Activated CD4-positive, alpha-beta T cell treated with anti-CD3 and anti-CD28 coated beads, Interleukin-2, amount 10 ng/mL, durations not matched to agents 7 days and 5 days (primary cell): Measurements from ENCODE around the gene SLC25A10. TPM values are rescaled to one million over a fixed set of nuclear protein-coding genes. Genes with fewer than 3 reads are reported as not detected.
"Not testable (repeated sequence)": the region's sequence is repeated elsewhere in the genome, so short reads cannot be mapped to it uniquely, and the experiment has no call there.

Experiments
- CTCF ChIA-PET: fragments of 350-600 bp; sonication (Branson Sonifier 250); formaldehyde crosslinking; loops from one replicate; lab custom pipeline; 2021; ENCODE audit warnings: antibody characterized with exemption; lab: Charles Lee
- POLR2A ChIA-PET: fragments of 350-600 bp; sonication (Branson Sonifier 250); formaldehyde crosslinking; loops from one replicate; lab custom pipeline; 2021; ENCODE audit warnings: antibody characterized with exemption; lab: Charles Lee
- DNase-seq: peaks from one replicate; pipeline ENCODE4 v3.0.0-alpha.2; 2020
- H3K27ac Mint-ChIP-seq: one replicate; pipeline ENCODE4 v1.8.0; 2021; ENCODE audit warnings: mild to moderate bottlenecking, moderate library complexity, mixed read lengths
- H3K27me3 Mint-ChIP-seq: one replicate; pipeline ENCODE4 v1.8.0; 2021; ENCODE audit warnings: mixed read lengths
- H3K36me3 Mint-ChIP-seq: one replicate; pipeline ENCODE4 v1.8.0; 2021; ENCODE audit warnings: low read depth, mixed read lengths
- H3K4me1 Mint-ChIP-seq: one replicate; pipeline ENCODE4 v1.8.0; 2021; ENCODE audit warnings: mixed read lengths
- H3K4me3 Mint-ChIP-seq: one replicate; pipeline ENCODE4 v1.8.0; 2021; ENCODE audit warnings: mild to moderate bottlenecking, moderate library complexity, mixed read lengths
- H3K9me3 Mint-ChIP-seq: one replicate; pipeline ENCODE4 v1.8.0; 2021; ENCODE audit warnings: mixed read lengths
- microRNA-seq: library from miRNA; unstranded; fragments of <30 nt; microRNA quantifications from one replicate; pipeline ENCODE4 v1.2.0, GENCODE V29; 2021; ENCODE audit warnings: borderline microRNAs expressed, borderline replicate concordance
- total RNA-seq, 2 experiments: library from RNA; stranded (reverse); gene quantifications; one replicate each; pipeline ENCODE4 v1.2.3, GENCODE V29; 2021

The SLC25A10 gene
- total RNA-seq, 2 experiments from 2014 or later, result 29.2 to 32.4 TPM

DNA sequence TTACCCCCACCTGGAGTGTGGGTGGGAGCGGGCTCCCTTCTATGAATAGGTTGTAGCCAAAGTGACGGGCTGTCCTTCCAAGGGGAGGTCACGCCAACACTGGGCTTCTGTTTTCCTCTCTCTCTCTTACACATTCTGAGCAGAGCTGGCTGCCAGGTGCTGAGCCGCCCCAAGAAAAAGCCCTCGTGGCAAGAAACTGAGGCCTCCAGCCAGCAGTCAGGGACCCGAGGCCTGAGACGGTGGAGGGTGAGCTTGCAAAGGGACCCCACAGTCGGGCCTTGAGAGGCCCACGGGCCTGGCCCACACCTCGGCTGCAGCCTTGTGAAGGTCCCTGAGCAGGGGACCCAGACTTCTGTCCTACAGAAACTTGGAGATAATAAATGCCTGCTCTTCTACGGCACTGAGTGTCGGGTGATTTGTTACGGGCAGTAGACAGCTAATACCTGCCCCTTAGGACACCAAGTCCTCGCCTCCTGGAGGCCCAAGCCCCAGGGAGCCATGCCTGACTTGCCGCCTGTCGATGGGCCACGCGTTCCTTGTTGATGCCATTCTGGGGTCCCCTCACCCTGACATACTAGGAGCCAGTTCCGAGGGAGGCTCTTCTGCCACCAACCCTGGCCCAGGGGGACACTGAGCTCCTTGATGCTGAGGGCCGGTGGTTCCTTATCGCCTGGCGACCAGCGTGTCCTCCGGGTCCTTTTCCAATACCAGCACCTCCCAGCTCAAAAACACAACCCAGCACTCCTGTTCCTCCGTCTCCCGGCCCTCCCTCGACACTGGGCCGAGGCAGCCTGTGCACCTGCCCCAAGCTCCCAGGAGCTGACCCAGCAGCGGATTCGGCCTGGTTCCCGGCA lies 26.1 kb downstream of the SLC25A10 start:
- ChIA-PET CTCF (no interaction called here), POLR2A (interaction anchor here (0.6 kb wide), 1 partner anchor 88 kb away, joined by 3 read pairs; no protein-coding TSS in a partner anchor)
- no peak overlapping the region for H3K4me3 Mint-ChIP-seq
- H3K27ac Mint-ChIP-seq, result no peak overlapping the region
- no peaks in the 10 kb centered on the region for H3K36me3 Mint-ChIP-seq
- peaks cover 12% of the 10 kb centered on the region for H3K4me1 Mint-ChIP-seq
- peaks cover 16% of the 10 kb centered on the region for H3K27me3 Mint-ChIP-seq
- no peak for DNase-seq
- H3K9me3 Mint-ChIP-seq, result no peaks in the 10 kb centered on the region

DNA sequence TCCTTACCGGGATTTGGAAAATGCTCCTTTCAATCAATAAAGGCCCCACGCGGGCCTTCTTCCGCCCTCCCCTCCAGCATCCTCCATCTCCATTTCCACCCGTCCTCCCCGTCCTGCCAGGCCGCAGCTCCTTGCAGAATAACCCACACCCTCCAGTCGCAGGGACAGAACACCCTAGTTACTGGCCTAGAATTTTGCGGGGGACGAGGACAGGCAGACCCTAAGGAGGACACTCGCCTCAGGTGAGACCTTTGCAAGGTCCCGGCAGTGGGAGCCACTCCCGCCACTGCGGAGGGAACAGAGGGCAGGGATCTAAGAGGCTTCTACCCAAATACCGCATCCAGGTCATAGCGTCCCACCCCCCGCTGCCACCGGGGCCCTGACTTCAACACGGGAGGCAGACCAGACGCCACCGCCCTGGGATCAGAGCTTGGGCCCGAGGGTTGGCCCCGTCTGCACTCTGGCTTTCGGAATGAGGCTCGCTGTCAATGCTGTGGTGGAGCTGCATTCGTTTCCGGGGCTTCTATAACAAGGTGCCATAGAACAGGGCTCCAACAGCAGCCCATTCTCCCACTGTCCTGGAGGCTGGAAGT lies 26.8 kb downstream of the SLC25A10 start:
- CTCF ChIA-PET, result no interaction called here
- Mint-ChIP-seq H3K4me3 (no peak overlapping the region), H3K9me3 (no peaks in the 10 kb centered on the region), H3K27me3 (peaks cover 12% of the 10 kb centered on the region), H3K36me3 (no peaks in the 10 kb centered on the region), H3K4me1 (peaks cover 9% of the 10 kb centered on the region), H3K27ac (no peak overlapping the region)
- POLR2A ChIA-PET, result no interaction called here
- DNase-seq, result no peak

DNA sequence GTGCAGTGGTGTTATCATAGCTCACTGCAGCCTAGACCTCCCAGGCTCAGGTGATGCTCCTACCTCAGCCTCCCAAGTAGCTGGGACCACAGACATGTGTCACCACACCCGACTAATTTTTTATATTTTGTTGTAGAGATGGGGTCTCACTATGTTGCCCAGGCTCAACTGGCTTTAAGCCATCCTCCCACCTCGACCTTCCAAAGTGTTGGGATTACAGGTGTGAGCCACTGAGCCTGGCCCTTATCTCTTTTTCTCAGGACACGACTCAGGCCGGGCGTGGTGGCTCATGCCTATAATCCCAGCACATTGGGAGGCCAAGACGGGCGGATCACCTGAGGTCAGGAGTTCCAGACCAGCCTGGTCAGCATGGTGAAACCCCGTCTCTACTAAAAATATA lies 27.5 kb downstream of the SLC25A10 start:
- POLR2A ChIA-PET, H3K27ac Mint-ChIP-seq, H3K4me1 Mint-ChIP-seq: not testable (repeated sequence)

DNA sequence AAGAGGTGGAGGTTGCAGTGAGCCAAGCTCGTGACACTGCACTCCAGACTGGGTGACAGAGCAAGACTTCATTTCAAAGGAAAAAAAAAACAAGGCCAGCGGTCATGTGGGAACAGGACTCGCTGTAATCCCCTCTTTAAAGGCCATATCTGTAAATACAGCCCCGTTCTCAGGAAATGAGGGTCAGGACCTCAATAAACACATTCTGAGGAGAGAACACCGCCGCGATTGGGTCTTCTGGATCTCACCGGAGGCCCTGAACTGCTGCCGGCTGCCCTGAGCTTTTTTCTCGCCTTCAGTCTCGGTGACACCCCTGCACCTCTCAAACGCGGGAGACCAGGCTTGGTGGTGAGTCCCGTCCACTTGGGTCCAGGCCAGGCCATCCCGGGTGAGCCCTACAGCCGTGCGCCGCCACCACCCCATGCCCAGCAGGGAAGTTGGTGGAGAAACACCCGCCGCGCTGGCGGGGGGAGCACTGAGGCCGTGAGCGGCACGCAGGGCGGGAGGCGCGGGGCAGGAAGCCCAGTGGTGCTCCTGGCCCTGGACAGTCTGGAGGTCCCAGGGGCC lies 28.4 kb downstream of the SLC25A10 start:
- H3K36me3 Mint-ChIP-seq, result no peaks in the 10 kb centered on the region
- POLR2A ChIA-PET, result no interaction called here
- CTCF ChIA-PET, result interaction anchor here (0.7 kb wide), 1 partner anchor 49 kb away, joined by 3 read pairs; no protein-coding TSS in a partner anchor
- H3K4me3 Mint-ChIP-seq, result no peak overlapping the region
- peaks cover 7% of the 10 kb centered on the region for H3K4me1 Mint-ChIP-seq
- H3K27ac Mint-ChIP-seq, result no peak overlapping the region
- no peak for DNase-seq
- peaks cover 12% of the 10 kb centered on the region for H3K27me3 Mint-ChIP-seq
- H3K9me3 Mint-ChIP-seq, result no peaks in the 10 kb centered on the region

More for the DNA sequence above, 27.5 kb downstream of the SLC25A10 start:
- CTCF ChIA-PET, H3K9me3 Mint-ChIP-seq, H3K4me3 Mint-ChIP-seq, H3K36me3 Mint-ChIP-seq, DNase-seq: not testable (repeated sequence)
- H3K27me3 Mint-ChIP-seq, result peaks cover 12% of the 10 kb centered on the region

DNA sequence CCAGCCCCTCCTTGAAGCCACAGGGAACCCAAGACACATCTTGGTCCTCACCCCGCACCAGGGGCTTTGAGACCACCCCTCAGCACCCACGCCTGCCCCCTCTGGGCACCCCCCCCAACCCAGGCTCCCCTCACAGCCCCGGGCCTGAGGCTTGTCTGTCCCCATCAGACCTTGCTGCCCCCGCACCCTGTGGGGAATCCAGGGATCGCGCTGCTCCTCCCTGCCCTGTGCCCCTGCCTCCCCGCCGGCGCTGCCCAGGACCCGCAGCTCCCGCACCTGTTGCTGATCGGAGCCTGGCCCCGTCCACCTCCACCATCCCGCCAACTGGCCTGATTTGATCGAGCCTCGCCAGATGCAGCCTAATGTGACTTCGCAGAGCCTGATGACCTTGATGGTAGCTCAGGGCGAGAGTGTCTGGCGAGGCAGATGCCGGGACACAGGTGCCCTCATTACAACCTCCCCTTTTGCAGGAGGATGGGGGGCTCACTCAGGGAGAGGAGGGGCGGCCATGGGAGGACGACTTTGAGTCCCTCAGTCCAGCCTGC lies 29.0 kb downstream of the SLC25A10 start:
- H3K36me3 Mint-ChIP-seq, result no peaks in the 10 kb centered on the region
- H3K4me3 Mint-ChIP-seq, result no peak overlapping the region
- H3K27me3 Mint-ChIP-seq, result peaks cover 12% of the 10 kb centered on the region
- H3K9me3 Mint-ChIP-seq, result no peaks in the 10 kb centered on the region
- ChIA-PET POLR2A (no interaction called here), CTCF (interaction anchor here (0.7 kb wide), 1 partner anchor 50 kb away, joined by 3 read pairs; no protein-coding TSS in a partner anchor)
- no peak overlapping the region for H3K27ac Mint-ChIP-seq
- H3K4me1 Mint-ChIP-seq, result peaks cover 2% of the 10 kb centered on the region
- DNase-seq, result no peak

DNA sequence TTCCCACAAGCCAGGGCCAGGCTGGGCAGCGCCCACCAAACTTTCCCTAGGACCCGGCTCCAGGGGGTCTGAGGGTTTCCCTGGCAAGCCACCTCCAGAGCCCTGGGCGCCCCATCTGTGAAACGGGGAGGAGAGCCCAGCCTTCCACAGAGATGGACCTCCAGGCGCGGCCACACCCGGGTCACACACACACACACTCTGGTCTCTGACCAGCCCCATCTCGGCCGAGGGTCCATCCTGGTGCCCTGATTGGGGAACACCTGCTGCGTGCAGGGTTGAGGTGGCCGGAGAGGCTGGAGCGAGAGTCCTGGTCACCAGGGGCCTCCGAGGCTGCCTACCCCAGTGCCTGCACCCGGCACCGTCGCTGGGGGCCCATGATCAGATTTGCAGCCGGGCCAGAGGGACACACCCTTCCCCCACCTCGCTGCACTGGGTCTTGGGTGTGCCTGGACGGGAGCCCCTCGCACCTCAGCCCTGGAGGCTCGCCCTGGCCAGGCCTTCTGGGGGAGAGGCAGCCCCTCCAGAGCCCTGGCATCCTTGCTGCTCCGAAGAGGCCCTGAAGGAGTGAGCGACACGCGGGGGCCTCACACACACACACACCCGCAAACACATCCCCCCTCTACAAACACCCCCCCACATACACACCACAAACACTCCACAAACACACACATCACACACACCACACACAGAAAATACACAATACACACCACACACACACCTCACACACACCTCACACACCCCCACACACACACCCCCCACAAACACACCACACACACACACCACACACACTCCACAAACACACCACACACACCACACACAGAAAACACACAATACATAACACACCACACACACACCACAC lies 29.7 kb downstream of the SLC25A10 start:
- H3K27me3 Mint-ChIP-seq, result peaks cover 12% of the 10 kb centered on the region
- DNase-seq, result no peak
- H3K4me1 Mint-ChIP-seq, result peaks cover 2% of the 10 kb centered on the region
- POLR2A ChIA-PET, result no interaction called here
- H3K36me3 Mint-ChIP-seq, result no peaks in the 10 kb centered on the region
- H3K4me3 Mint-ChIP-seq, result no peak overlapping the region
- CTCF ChIA-PET, result no interaction called here
- H3K27ac Mint-ChIP-seq, result no peak overlapping the region
- no peaks in the 10 kb centered on the region for H3K9me3 Mint-ChIP-seq

Small RNA genes lying within 50 kb of the gene (microRNA-seq; reads per million reads assigned to microRNA genes)
- gene MIR6786, result 1.5 reads per million

Other genes starting within 250 kb of the SLC25A10 start
- gene ACTG1, start 199.5 kb upstream of the SLC25A10 start, total RNA-seq, result 1,000 to 10,000 TPM; 4,611 to 5,328 TPM
- gene FSCN2, start 183.9 kb upstream of the SLC25A10 start, total RNA-seq, result under 1 TPM; 0.22 to 0.33 TPM
- 10 to 100 TPM; 30.8 to 42.1 TPM for gene FAAP100, start 159.9 kb upstream of the SLC25A10 start, total RNA-seq
- gene NPLOC4, start 75.2 kb upstream of the SLC25A10 start, total RNA-seq, result 10 to 100 TPM; 91.3 to 98.2 TPM
- gene TSPAN10, start 75.1 kb upstream of the SLC25A10 start, total RNA-seq, result under 1 TPM; 0.75 to 0.89 TPM
- 10 to 100 TPM; 19.8 to 24.7 TPM for gene PDE6G, start 55.7 kb upstream of the SLC25A10 start, total RNA-seq
- gene OXLD1, start 45.7 kb upstream of the SLC25A10 start, total RNA-seq, result 10 to 100 TPM; 43.6 to 49.9 TPM
- 10 to 100 TPM; 30.2 to 33.8 TPM for gene CCDC137, start 45.5 kb upstream of the SLC25A10 start, total RNA-seq
- 10 to 100 TPM; 35.4 to 42.1 TPM for gene ARL16, start 28.5 kb upstream of the SLC25A10 start, total RNA-seq
- gene HGS, start 28.3 kb upstream of the SLC25A10 start, total RNA-seq, result 100 to 1,000 TPM; 121 to 128 TPM
- 10 to 100 TPM; 52.7 to 62.3 TPM for gene MRPL12, start 8.9 kb upstream of the SLC25A10 start, total RNA-seq
- not detected for gene GCGR, start 91.9 kb downstream of the SLC25A10 start, total RNA-seq
- 10 to 100 TPM; 45.7 to 47.8 TPM for gene MCRIP1, start 121.0 kb downstream of the SLC25A10 start, total RNA-seq
- not detected for gene PPP1R27, start 122.8 kb downstream of the SLC25A10 start, total RNA-seq
- 100 to 1,000 TPM; 420 to 499 TPM for gene P4HB, start 148.3 kb downstream of the SLC25A10 start, total RNA-seq
- 100 to 1,000 TPM; 654 to 714 TPM for gene ARHGDIA, start 159.1 kb downstream of the SLC25A10 start, total RNA-seq
- gene ALYREF, start 179.3 kb downstream of the SLC25A10 start, total RNA-seq, result 100 to 1,000 TPM; 197 to 221 TPM
- 10 to 100 TPM; 83.2 to 96.8 TPM for gene ANAPC11, start 179.4 kb downstream of the SLC25A10 start, total RNA-seq
- under 1 TPM; 0.48 to 0.69 TPM for gene NPB, start 190.0 kb downstream of the SLC25A10 start, total RNA-seq
- gene PCYT2, start 199.1 kb downstream of the SLC25A10 start, total RNA-seq, result 10 to 100 TPM; 37.6 to 39.0 TPM
- 10 to 100 TPM; 55.6 to 71.2 TPM for gene SIRT7, start 205.9 kb downstream of the SLC25A10 start, total RNA-seq
- gene MAFG, start 215.5 kb downstream of the SLC25A10 start, total RNA-seq, result 10 to 100 TPM; 15.8 to 20.2 TPM
- 10 to 100 TPM; 22.8 to 26.9 TPM for gene PYCR1, start 225.0 kb downstream of the SLC25A10 start, total RNA-seq
- gene MYADML2, start 234.9 kb downstream of the SLC25A10 start, total RNA-seq, result not detected
- gene NOTUM, start 248.9 kb downstream of the SLC25A10 start, total RNA-seq, result under 1 TPM; 0.23 to 0.55 TPM